Measurements from ENCODE around the gene KDM6A.

DNA sequence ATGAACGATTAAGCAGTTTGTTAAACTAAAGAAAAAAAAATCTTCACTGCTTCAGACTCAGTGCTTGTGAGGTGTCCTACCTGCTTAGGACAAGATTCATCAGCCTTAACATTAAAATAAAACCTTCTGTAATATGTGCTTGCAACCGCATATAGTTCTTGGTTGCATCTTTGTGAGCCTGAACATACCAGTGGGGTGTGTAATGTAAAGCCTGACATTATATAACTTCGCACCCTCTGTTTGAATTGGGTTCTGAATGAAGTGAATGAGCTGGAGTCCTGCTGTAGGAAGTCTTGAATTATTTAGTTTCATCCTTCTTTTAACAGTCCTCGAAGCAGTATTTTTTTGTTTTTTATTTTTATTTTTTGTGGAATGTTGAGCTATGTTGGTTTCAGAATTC is 3.1 kb downstream of the KDM6A start:
- TF ChIP-seq, protein P1, sequence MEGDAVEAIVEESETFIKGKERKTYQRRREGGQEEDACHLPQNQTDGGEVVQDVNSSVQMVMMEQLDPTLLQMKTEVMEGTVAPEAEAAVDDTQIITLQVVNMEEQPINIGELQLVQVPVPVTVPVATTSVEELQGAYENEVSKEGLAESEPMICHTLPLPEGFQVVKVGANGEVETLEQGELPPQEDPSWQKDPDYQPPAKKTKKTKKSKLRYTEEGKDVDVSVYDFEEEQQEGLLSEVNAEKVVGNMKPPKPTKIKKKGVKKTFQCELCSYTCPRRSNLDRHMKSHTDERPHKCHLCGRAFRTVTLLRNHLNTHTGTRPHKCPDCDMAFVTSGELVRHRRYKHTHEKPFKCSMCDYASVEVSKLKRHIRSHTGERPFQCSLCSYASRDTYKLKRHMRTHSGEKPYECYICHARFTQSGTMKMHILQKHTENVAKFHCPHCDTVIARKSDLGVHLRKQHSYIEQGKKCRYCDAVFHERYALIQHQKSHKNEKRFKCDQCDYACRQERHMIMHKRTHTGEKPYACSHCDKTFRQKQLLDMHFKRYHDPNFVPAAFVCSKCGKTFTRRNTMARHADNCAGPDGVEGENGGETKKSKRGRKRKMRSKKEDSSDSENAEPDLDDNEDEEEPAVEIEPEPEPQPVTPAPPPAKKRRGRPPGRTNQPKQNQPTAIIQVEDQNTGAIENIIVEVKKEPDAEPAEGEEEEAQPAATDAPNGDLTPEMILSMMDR (conservative IDR thresholded peaks at IDR 0.05 in 1 of 2, IDR thresholded peaks at IDR 0.05 in 1 of 2; ENCODE audit: extremely low read depth in 1 of 2, insufficient read depth in 1 of 2, low read depth in 1 of 2, low read length in 2 of 2): no peak
- no peak for TF ChIP-seq EZH2 (IDR thresholded peaks at IDR 0.05; ENCODE audit: borderline replicate concordance, low read length)

Data from mammary epithelial cell (primary cell).